ENCODE results near the gene RSAD1.
A peak's percentile ranks its signal among the peaks of the same experiment; 100 is the strongest.

The RSAD1 gene

GRCh38 chr17:50514936-50515702, 36.5 kb downstream of the RSAD1 start:
- DNase-seq (ENCODE audit: low spot score) = no peak
- ChIA-PET CTCF (interaction anchor here (0.9 kb wide), 1 partner anchor 12 kb away, joined by 6 read pairs; no protein-coding TSS in a partner anchor), POLR2A (ENCODE audit: low non-redundant PET) (interaction anchor here (0.6 kb wide), 1 partner anchor 29 kb away, joined by 4 read pairs; no protein-coding TSS in a partner anchor)
- H3K27ac ChIP-seq = peak overlapping the region; percentile 28
- no peak for TF ChIP-seq CTCF (conservative IDR thresholded peaks at IDR 0.05; ENCODE audit: low read depth)

- H3K27ac ChIP-seq = no peak overlapping the region; the same call in 1 of the 2 replicates
- CTCF ChIA-PET = interaction anchor here (0.9 kb wide), 1 partner anchor 114 kb away, joined by 5 read pairs; no protein-coding TSS in a partner anchor
- POLR2A ChIA-PET (ENCODE audit: low non-redundant PET) = no interaction called here
- DNase-seq (ENCODE audit: low spot score) = peak; percentile 30
- TF ChIP-seq CTCF (conservative IDR thresholded peaks at IDR 0.05; ENCODE audit: low read depth) = no peak
Observed at GRCh38 chr17:50517011-50517410, 38.4 kb downstream of the RSAD1 start.

- CTCF ChIA-PET = interaction anchor here (1.2 kb wide), 2 partner anchors 17 to 38 kb away, joined by 3 to 7 read pairs; no protein-coding TSS in a partner anchor
Observed at GRCh38 chr17:50517504-50518383, 39.1 kb downstream of the RSAD1 start.

GRCh38 chr17:50518384-50519023, 39.8 kb downstream of the RSAD1 start:
- no peak for TF ChIP-seq CTCF (conservative IDR thresholded peaks at IDR 0.05; ENCODE audit: low read depth)
- H3K27ac ChIP-seq = peak overlapping the region; percentile 69
- POLR2A ChIA-PET (ENCODE audit: low non-redundant PET) = no interaction called here

More at GRCh38 chr17:50517504-50518383, 39.1 kb downstream of the RSAD1 start:
- TF ChIP-seq CTCF (conservative IDR thresholded peaks at IDR 0.05; ENCODE audit: low read depth) = no peak
- POLR2A ChIA-PET (ENCODE audit: low non-redundant PET) = no interaction called here
- H3K27ac ChIP-seq = no peak overlapping the region; the same call in 1 of the 2 replicates
- DNase-seq (ENCODE audit: low spot score) = no peak

GRCh38 chr17:50519141-50519834, 40.6 kb downstream of the RSAD1 start:
- CTCF ChIA-PET = interaction anchor here (0.6 to 1.2 kb wide), 4 partner anchors 18 to 66 kb away, joined by 3 to 7 read pairs (median 4); partner anchors contain the start of gene SPATA20
- peak overlapping the region; percentile 69 for H3K27ac ChIP-seq
- DNase-seq (ENCODE audit: low spot score) = peak; percentile 73
- POLR2A ChIA-PET (ENCODE audit: low non-redundant PET) = interaction anchor here (0.6 kb wide), 1 partner anchor 736 kb away, joined by 5 read pairs; no protein-coding TSS in a partner anchor
- TF ChIP-seq CTCF (conservative IDR thresholded peaks at IDR 0.05; ENCODE audit: low read depth) = no peak

More at GRCh38 chr17:50518384-50519023, 39.8 kb downstream of the RSAD1 start:
- CTCF ChIA-PET = interaction anchor here (0.6 to 1.2 kb wide), 4 partner anchors 17 to 67 kb away, joined by 3 to 7 read pairs (median 4); partner anchors contain the start of gene SPATA20
- no peak for DNase-seq (ENCODE audit: low spot score)

All from RWPE1 (cell line).